ENCODE results near the gene USP30.

Gene USP30

DNA sequence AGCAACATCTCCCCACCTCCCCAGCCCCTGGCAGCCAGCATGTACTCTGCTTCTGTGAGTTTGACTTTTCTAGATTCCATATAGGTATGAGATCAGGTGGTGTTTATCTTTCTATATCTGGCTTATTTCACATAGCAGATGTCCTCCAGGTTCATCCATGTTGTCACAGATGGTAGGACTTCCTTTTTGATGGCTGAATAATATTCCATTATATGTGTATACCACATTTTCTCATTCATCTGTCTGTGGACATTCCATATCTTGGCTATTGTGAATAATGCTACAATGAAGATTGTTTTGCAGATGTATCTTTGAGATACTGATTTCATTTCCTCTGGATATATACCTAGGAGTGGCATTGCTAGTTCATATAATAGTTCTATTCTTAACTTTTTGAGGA, 22.5 kb downstream of the USP30 start:
- Mint-ChIP-seq H3K4me3 (no peak overlapping the region), H3K9me3 (peaks cover 10% of the 10 kb centered on the region), H3K36me3 (ENCODE audit: low read depth) (peaks cover 89% of the 10 kb centered on the region), H3K4me1 (peaks cover 4% of the 10 kb centered on the region), H3K27me3 (ENCODE audit: low read depth, poor library complexity) (no peaks in the 10 kb centered on the region), H3K27ac (no peak overlapping the region)
- TF ChIP-seq, protein P1, sequence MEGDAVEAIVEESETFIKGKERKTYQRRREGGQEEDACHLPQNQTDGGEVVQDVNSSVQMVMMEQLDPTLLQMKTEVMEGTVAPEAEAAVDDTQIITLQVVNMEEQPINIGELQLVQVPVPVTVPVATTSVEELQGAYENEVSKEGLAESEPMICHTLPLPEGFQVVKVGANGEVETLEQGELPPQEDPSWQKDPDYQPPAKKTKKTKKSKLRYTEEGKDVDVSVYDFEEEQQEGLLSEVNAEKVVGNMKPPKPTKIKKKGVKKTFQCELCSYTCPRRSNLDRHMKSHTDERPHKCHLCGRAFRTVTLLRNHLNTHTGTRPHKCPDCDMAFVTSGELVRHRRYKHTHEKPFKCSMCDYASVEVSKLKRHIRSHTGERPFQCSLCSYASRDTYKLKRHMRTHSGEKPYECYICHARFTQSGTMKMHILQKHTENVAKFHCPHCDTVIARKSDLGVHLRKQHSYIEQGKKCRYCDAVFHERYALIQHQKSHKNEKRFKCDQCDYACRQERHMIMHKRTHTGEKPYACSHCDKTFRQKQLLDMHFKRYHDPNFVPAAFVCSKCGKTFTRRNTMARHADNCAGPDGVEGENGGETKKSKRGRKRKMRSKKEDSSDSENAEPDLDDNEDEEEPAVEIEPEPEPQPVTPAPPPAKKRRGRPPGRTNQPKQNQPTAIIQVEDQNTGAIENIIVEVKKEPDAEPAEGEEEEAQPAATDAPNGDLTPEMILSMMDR (IDR thresholded peaks at IDR 0.05): no peak
- no peak for DNase-seq

DNA sequence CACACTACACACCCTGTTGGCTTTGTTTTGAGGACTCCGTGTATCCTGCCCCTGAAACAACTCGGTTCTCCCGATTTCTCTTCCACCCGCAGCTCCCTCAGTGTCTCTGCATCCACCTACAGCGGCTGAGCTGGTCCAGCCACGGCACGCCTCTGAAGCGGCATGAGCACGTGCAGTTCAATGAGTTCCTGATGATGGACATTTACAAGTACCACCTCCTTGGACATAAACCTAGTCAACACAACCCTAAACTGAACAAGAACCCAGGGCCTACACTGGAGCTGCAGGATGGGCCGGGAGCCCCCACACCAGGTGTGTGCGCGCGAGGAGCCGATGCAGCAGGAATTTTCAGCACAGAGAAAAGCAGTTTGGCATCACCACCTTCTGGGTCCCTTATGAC, 30.4 kb downstream of the USP30 start:
- H3K36me3 Mint-ChIP-seq (ENCODE audit: low read depth): peaks cover 64% of the 10 kb centered on the region
- no peaks in the 10 kb centered on the region for H3K27me3 Mint-ChIP-seq (ENCODE audit: low read depth, poor library complexity)
- H3K27ac Mint-ChIP-seq: no peak overlapping the region
- H3K4me3 Mint-ChIP-seq: no peak overlapping the region
- no peaks in the 10 kb centered on the region for H3K4me1 Mint-ChIP-seq
- DNase-seq: no peak
- peaks cover 10% of the 10 kb centered on the region for H3K9me3 Mint-ChIP-seq
- TF ChIP-seq, protein P1 (IDR thresholded peaks at IDR 0.05): no peak

DNA sequence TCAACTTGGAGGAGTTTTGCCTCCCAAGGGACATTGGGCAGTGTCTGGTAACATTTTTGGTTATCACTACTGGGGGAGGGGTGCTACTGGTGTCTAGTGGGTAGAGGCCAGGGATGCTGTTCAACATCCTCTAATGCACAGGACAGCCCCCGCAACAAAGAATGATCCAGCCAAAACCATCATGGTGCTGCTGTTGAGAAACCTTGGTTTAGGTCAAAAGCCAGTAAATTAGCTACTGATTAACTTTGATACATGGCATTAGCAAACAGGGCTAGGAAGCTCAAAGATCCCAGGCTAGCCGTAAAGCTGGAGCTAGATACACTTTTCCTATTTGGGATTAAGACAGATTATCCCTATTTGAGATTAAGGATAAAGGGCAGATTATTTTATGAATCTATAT, 32.0 kb downstream of the USP30 start:
- no peak for DNase-seq
- Mint-ChIP-seq H3K27ac (no peak overlapping the region), H3K27me3 (ENCODE audit: low read depth, poor library complexity) (no peaks in the 10 kb centered on the region), H3K4me3 (no peak overlapping the region), H3K9me3 (peaks cover 3% of the 10 kb centered on the region), H3K4me1 (no peaks in the 10 kb centered on the region), H3K36me3 (ENCODE audit: low read depth) (peaks cover 53% of the 10 kb centered on the region)
- TF ChIP-seq, protein P1 (IDR thresholded peaks at IDR 0.05): no peak

DNA sequence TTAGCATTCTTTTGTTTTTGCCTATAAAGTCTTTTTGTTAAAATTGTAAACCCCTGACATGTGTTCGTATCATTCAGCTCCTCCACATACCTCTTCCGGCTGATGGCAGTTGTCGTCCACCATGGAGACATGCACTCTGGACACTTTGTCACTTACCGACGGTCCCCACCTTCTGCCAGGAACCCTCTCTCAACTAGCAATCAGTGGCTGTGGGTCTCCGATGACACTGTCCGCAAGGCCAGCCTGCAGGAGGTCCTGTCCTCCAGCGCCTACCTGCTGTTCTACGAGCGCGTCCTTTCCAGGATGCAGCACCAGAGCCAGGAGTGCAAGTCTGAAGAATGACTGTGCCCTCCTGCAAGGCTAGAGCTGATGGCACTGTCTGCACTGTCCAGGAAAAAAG, 33.2 kb downstream of the USP30 start:
- no peaks in the 10 kb centered on the region for H3K27me3 Mint-ChIP-seq (ENCODE audit: low read depth, poor library complexity)
- DNase-seq: no peak

DNA sequence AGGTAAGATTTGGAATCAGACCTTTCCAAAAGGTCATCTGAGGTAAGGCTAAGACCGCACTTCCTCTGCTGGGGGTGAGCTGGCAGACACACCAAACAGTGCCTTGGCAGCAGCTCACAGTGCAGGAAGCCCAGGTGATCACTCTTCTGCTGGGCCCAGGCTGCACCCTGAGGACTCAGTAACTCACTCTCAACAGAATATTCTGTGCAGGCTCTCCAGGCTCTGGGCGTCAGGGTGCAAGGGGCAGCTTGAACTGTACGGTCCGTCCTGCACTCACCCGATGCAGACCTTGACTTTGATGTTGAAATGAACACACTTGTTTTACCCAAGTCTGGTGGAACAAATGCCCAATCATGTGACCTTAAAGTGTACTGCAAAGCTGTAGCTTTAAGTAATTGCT, 34.9 kb downstream of the USP30 start:
- H3K27ac Mint-ChIP-seq: no peak overlapping the region
- H3K4me3 Mint-ChIP-seq: no peak overlapping the region
- no peaks in the 10 kb centered on the region for H3K27me3 Mint-ChIP-seq (ENCODE audit: low read depth, poor library complexity)
- peaks cover under 1% of the 10 kb centered on the region for H3K9me3 Mint-ChIP-seq
- H3K4me1 Mint-ChIP-seq: peaks cover 8% of the 10 kb centered on the region
- DNase-seq: no peak
- H3K36me3 Mint-ChIP-seq (ENCODE audit: low read depth): peaks cover 52% of the 10 kb centered on the region
- TF ChIP-seq, protein P1 (IDR thresholded peaks at IDR 0.05): no peak

More for the DNA sequence above, 33.2 kb downstream of the USP30 start:
- Mint-ChIP-seq H3K4me3 (no peak overlapping the region), H3K36me3 (ENCODE audit: low read depth) (peaks cover 53% of the 10 kb centered on the region), H3K4me1 (no peaks in the 10 kb centered on the region), H3K27ac (no peak overlapping the region), H3K9me3 (no peaks in the 10 kb centered on the region)
- TF ChIP-seq, protein P1 (IDR thresholded peaks at IDR 0.05): no peak

DNA sequence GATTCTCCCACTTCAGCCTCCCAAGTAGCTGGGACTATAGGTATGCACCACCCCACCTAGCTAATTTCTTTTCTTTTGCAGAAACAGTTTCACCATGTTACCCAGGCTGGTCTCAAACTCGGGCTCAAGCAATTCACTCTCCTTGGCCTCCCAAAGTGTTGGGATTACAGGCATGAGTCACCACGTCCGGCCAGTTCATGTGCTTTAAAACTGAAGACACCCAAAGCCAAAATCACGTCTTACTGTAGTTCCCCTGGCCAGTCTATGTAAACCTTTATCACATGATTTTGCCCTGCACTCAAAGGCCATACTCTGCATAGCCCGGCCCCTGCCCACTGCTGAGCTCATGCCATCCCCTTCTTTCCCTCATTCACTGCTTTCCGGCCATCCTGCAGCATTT, 36.4 kb downstream of the USP30 start:
- DNase-seq: no peak
- Mint-ChIP-seq H3K4me1 (peaks cover 22% of the 10 kb centered on the region), H3K27me3 (ENCODE audit: low read depth, poor library complexity) (no peaks in the 10 kb centered on the region), H3K27ac (peak overlapping the region; percentile 52), H3K4me3 (no peak overlapping the region), H3K9me3 (peaks cover 9% of the 10 kb centered on the region), H3K36me3 (ENCODE audit: low read depth) (peaks cover 52% of the 10 kb centered on the region)
- TF ChIP-seq, protein P1 (IDR thresholded peaks at IDR 0.05): no peak
